Measurements from ENCODE around the gene ITPK1. TPM values are rescaled to one million over a fixed set of nuclear protein-coding genes. Genes with fewer than 3 reads are reported as not detected.
A peak's percentile ranks its signal among the peaks of the same experiment; 100 is the strongest.
"Not testable (repeated sequence)": the region's sequence is repeated elsewhere in the genome, so short reads cannot be mapped to it uniquely, and the experiment has no call there.

ITPK1 gene
- total RNA-seq, 4 donors from 2014 or later, result 108 to 221 (median 138) TPM

- no peak for DNase-seq (ENCODE audit: extremely low spot score)
- 93% methylated on average over 8 of the region's 8 CpGs for WGBS
- TF ChIP-seq POLR2AphosphoS5 (IDR thresholded peaks at IDR 0.05), result no peak
- no peak for TF ChIP-seq CTCF (IDR thresholded peaks at IDR 0.05)
- no peak for TF ChIP-seq EP300 (IDR thresholded peaks at IDR 0.05)
- no peak for TF ChIP-seq POLR2A (IDR thresholded peaks at IDR 0.05; ENCODE audit: low read depth)
- Histone ChIP-seq H3K27ac (replicated peaks in 1 of 4) (no peak overlapping the region), H3K4me1 (no peaks in the 10 kb centered on the region), H3K9me3 (no peaks in the 10 kb centered on the region), H3K36me3 (no peaks in the 10 kb centered on the region), H3K27me3 (no peaks in the 10 kb centered on the region), H3K4me3 (no peak overlapping the region)
- intact Hi-C loops (cut with DNase I), result no loop called here
These were observed 33.3 kb upstream of the ITPK1 start for GRCh38 chr14:93148979-93149378.

GRCh38 chr14:93146119-93146518, 30.4 kb upstream of the ITPK1 start:
- Histone ChIP-seq H3K9me3 (no peaks in the 10 kb centered on the region), H3K4me3 (no peak overlapping the region), H3K36me3 (no peaks in the 10 kb centered on the region), H3K27me3 (no peaks in the 10 kb centered on the region), H3K4me1 (no peaks in the 10 kb centered on the region), H3K27ac (replicated peaks in 1 of 4) (no peak overlapping the region)
- 88% methylated on average over 9 of the region's 9 CpGs for WGBS
- intact Hi-C loops (cut with DNase I), result no loop called here
- TF ChIP-seq POLR2A (IDR thresholded peaks at IDR 0.05; ENCODE audit: low read depth), result no peak
- no peak for TF ChIP-seq CTCF (IDR thresholded peaks at IDR 0.05)
- no peak for TF ChIP-seq EP300 (IDR thresholded peaks at IDR 0.05)
- TF ChIP-seq POLR2AphosphoS5 (IDR thresholded peaks at IDR 0.05), result no peak
- no peak for DNase-seq (ENCODE audit: extremely low spot score)

- 82% methylated on average over 13 of the region's 13 CpGs for WGBS
- Histone ChIP-seq H3K36me3 (no peaks in the 10 kb centered on the region), H3K27me3 (no peaks in the 10 kb centered on the region), H3K4me1 (peaks cover 3 to 7% (median 3%) of the 10 kb centered on the region in 4 donors), H3K27ac (replicated peaks in 1 of 4) (no peak overlapping the region), H3K9me3 (no peaks in the 10 kb centered on the region), H3K4me3 (no peak overlapping the region)
- intact Hi-C loops (cut with DNase I), result no loop called here
- DNase-seq (ENCODE audit: extremely low spot score), result no peak
- TF ChIP-seq POLR2AphosphoS5 (IDR thresholded peaks at IDR 0.05) (no peak), EP300 (IDR thresholded peaks at IDR 0.05) (no peak), CTCF (IDR thresholded peaks at IDR 0.05) (no peak), POLR2A (IDR thresholded peaks at IDR 0.05; ENCODE audit: low read depth) (no peak)
These were observed 27.3 kb upstream of the ITPK1 start for GRCh38 chr14:93142854-93143652.

GRCh38 chr14:93137864-93138263, 22.1 kb upstream of the ITPK1 start:
- H3K9me3 ChIP-seq, result no peaks in the 10 kb centered on the region
- no peaks in the 10 kb centered on the region for H3K36me3 ChIP-seq
- H3K4me3 ChIP-seq, result no peak overlapping the region
- no peak for DNase-seq (ENCODE audit: extremely low spot score)
- intact Hi-C loops (cut with DNase I), result loop anchor here (1.0 to 2.0 kb wide), 2 partner anchors 23 to 185 kb away; partner anchors contain the start of gene ITPK1
- no peaks in the 10 kb centered on the region for H3K27me3 ChIP-seq
- WGBS, result 59% methylated on average over 3 of the region's 17 CpGs
- TF ChIP-seq POLR2A (IDR thresholded peaks at IDR 0.05; ENCODE audit: low read depth), result no peak
- TF ChIP-seq EP300 (IDR thresholded peaks at IDR 0.05), result no peak
- peak in 2 of 3 experiments; percentile 27 to 40 for TF ChIP-seq CTCF (IDR thresholded peaks at IDR 0.05)
- no peak for TF ChIP-seq POLR2AphosphoS5 (IDR thresholded peaks at IDR 0.05)
- H3K27ac ChIP-seq (replicated peaks in 1 of 4), result no peak overlapping the region
- peaks cover 6 to 31% (median 10%) of the 10 kb centered on the region in 4 donors for H3K4me1 ChIP-seq

- DNase-seq (ENCODE audit: extremely low spot score), result not testable (repeated sequence)
- WGBS, result 95% methylated on average over 11 of the region's 13 CpGs
These were observed 20.8 kb upstream of the ITPK1 start for GRCh38 chr14:93136508-93136907.

More at GRCh38 chr14:93136508-93136907, 20.8 kb upstream of the ITPK1 start:
- intact Hi-C loops (cut with DNase I); H3K27me3 ChIP-seq; H3K27ac ChIP-seq (replicated peaks in 1 of 4); H3K36me3 ChIP-seq; H3K9me3 ChIP-seq; H3K4me3 ChIP-seq: not testable (repeated sequence)
- peaks cover 6 to 38% (median 13%) of the 10 kb centered on the region in 4 donors for H3K4me1 ChIP-seq

Data from esophagus muscularis mucosa (tissue), 4 donors.